Neutrophil (primary cell): ENCODE results near the gene TPM4.

Experiments
- H3K27ac ChIP-seq: fragments of 200-600 bp; sonication (generic); 2 replicates; pipeline ENCODE4 v1.5.1; 2016; ENCODE audit warnings: mild to moderate bottlenecking, moderate library complexity
- H3K27me3 ChIP-seq: fragments of 200-600 bp; sonication (generic); 2 replicates; pipeline ENCODE4 v1.6.0; 2016; ENCODE audit warnings: mild to moderate bottlenecking
- H3K36me3 ChIP-seq: fragments of 200-600 bp; sonication (generic); 2 replicates; pipeline ENCODE4 v1.5.1; 2017
- H3K4me1 ChIP-seq, 2 experiments: fragments of 200-600 bp in 1 of 2; sonication (generic) in 1 of 2; 1 replicate in 1 of 2; 2 replicates in 1 of 2; pipeline versions ENCODE4 v1.5.1 to v1.6.1; 2013 to 2016; ENCODE audit warnings: low read depth in 1 of 2, low read length in 1 of 2, mild to moderate bottlenecking in 1 of 2, moderate library complexity in 1 of 2; ENCODE audit not compliant: control insufficient read depth in 1 of 2, insufficient read depth in 1 of 2
- H3K4me3 ChIP-seq, 2 experiments: fragments of 200-600 bp in 1 of 2; sonication (generic) in 1 of 2; 1 replicate in 1 of 2; 2 replicates in 1 of 2; pipeline ENCODE4 v1.5.1; 2013 to 2016; ENCODE audit warnings: low read depth in 1 of 2, low read length in 1 of 2, mild to moderate bottlenecking in 1 of 2, moderate library complexity in 1 of 2
- H3K9me3 ChIP-seq: fragments of 200-600 bp; sonication (generic); 2 replicates; pipeline ENCODE4 v1.5.1; 2016
- CTCF ChIP-seq: fragments of 200-600 bp; sonication (generic); IDR thresholded peaks from 2 replicates; pipeline ENCODE4 v1.5.1; 2016; ENCODE audit warnings: antibody characterized with exemption

Gene TPM4

DNA sequence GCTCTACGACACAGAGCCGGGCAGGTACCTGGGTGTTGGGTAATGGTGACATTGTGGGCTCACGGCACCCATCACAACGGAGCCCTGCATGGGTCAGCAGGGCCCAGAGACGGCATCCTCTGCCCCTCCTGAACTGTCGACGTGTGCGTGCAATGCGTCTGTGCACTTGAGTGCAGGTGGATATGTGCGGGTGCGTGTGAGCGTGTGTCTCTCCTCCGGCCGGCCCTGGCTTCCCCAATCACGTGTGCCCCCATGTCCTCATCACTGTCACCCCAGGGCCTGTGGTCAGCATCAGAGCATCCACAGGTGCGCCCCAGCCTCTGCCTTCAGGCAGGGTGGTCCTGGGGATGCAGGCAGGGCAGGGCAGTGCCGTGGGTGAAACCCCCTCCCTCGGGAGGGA, 37.2 kb upstream of the TPM4 start:
- Histone ChIP-seq H3K27ac (no peak overlapping the region), H3K36me3 (no peaks in the 10 kb centered on the region), H3K4me3 (no peak overlapping the region), H3K9me3 (no peaks in the 10 kb centered on the region), H3K27me3 (no peaks in the 10 kb centered on the region), H3K4me1 (peaks cover 7 to 9% of the 10 kb centered on the region in 2 experiments)
- no peak for TF ChIP-seq CTCF

GRCh38 chr19:16039545-16039944, 36.8 kb upstream of the TPM4 start:
- Histone ChIP-seq H3K9me3 (no peaks in the 10 kb centered on the region), H3K36me3 (no peaks in the 10 kb centered on the region), H3K27ac (no peak overlapping the region), H3K27me3 (no peaks in the 10 kb centered on the region), H3K4me1 (peaks cover 7 to 9% of the 10 kb centered on the region in 2 experiments), H3K4me3 (no peak overlapping the region)
- TF ChIP-seq CTCF = no peak

GRCh38 chr19:16040642-16041041, 35.7 kb upstream of the TPM4 start:
- Histone ChIP-seq H3K27me3 (no peaks in the 10 kb centered on the region), H3K9me3 (no peaks in the 10 kb centered on the region), H3K4me3 (no peak overlapping the region), H3K36me3 (no peaks in the 10 kb centered on the region), H3K27ac (no peak overlapping the region), H3K4me1 (peaks cover 7 to 9% of the 10 kb centered on the region in 2 experiments)
- TF ChIP-seq CTCF = no peak

DNA sequence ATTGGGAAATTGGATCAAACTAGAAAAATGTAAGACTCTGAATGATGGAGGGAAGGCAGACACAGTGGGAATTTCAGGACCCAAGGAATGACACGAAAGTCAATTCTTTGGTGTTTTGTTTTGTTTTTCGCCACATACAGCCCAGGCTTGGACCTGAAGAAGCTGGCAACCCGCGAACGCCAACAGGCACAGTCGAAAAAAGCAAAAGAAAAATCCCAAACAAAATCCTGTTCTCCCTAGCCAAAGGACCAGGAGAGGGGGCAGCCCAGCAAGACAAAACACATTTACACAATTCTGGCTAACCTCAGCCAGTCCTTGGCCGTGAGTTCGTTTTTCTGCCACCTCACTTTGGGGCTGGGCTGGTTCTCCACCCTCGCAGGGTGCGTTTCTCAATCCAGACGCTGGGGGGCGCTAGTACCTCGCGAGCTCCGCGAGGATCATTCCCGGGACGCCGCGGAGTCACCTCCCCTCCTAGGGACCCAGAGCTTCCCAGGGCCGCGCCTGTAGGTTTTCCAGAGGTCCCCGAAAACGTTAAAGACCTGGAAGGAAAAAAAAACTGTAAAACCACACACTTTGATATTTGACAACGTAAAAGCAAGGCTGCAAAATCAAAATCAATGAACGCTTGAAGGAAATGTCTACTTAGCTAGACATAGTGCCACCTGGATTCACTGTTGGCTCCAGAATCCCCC, 34.9 kb upstream of the TPM4 start:
- Histone ChIP-seq H3K27ac (no peak overlapping the region), H3K4me1 (peaks cover 7 to 9% of the 10 kb centered on the region in 2 experiments), H3K27me3 (no peaks in the 10 kb centered on the region), H3K4me3 (peak overlapping the region in 1 of 2 experiments; percentile 1), H3K9me3 (no peaks in the 10 kb centered on the region), H3K36me3 (no peaks in the 10 kb centered on the region)
- TF ChIP-seq CTCF = peak; percentile 95

GRCh38 chr19:16041991-16042386, 34.3 kb upstream of the TPM4 start:
- no peak overlapping the region for H3K27ac ChIP-seq
- H3K4me1 ChIP-seq = peaks cover 7 to 9% of the 10 kb centered on the region in 2 experiments
- no peaks in the 10 kb centered on the region for H3K36me3 ChIP-seq
- H3K9me3 ChIP-seq = no peaks in the 10 kb centered on the region
- no peak overlapping the region for H3K4me3 ChIP-seq
- no peaks in the 10 kb centered on the region for H3K27me3 ChIP-seq
- TF ChIP-seq CTCF = no peak
